Stimulated activated memory B cell treated with anti-CD40 and anti-IgM and Interleukin-4, amounts not matched to agents 10 μg/mL and 1 μg/mL and 100 μg/mL, for 72 hours (primary cell): Measurements from ENCODE around the gene PEBP1.
A peak's percentile ranks its signal among the peaks of the same experiment; 100 is the strongest.

Experiments used
- ATAC-seq: fragments of 150-1000 bp; cut with Tn5 transposase; 2 replicates; pipeline ENCODE4 v1.10.0; 2021
- H3K27ac Mint-ChIP-seq: one replicate; pipeline ENCODE4 v1.8.0; 2022; ENCODE audit warnings: mild to moderate bottlenecking, mixed read lengths
- H3K27me3 Mint-ChIP-seq: one replicate; pipeline ENCODE4 v1.8.0; 2022; ENCODE audit warnings: mixed read lengths
- H3K36me3 Mint-ChIP-seq: one replicate; pipeline ENCODE4 v1.8.0; 2022; ENCODE audit warnings: mixed read lengths
- H3K4me1 Mint-ChIP-seq: one replicate; pipeline ENCODE4 v1.8.0; 2022; ENCODE audit warnings: mixed read lengths
- H3K4me3 Mint-ChIP-seq: one replicate; pipeline ENCODE4 v1.8.0; 2022; ENCODE audit warnings: mild to moderate bottlenecking, moderate library complexity, mixed read lengths
- H3K9me3 Mint-ChIP-seq: one replicate; pipeline ENCODE4 v1.8.0; 2022; ENCODE audit warnings: mixed read lengths

The PEBP1 gene

GRCh38 chr12:118151755-118152154 is 15.8 kb downstream of the PEBP1 start:
- Mint-ChIP-seq H3K27me3 (no peaks in the 10 kb centered on the region), H3K4me3 (no peak overlapping the region), H3K4me1 (no peaks in the 10 kb centered on the region), H3K36me3 (peaks cover 35% of the 10 kb centered on the region), H3K27ac (peak overlapping the region; percentile 23), H3K9me3 (no peaks in the 10 kb centered on the region)
- no peak for ATAC-seq

- Mint-ChIP-seq H3K4me1 (peaks cover 19% of the 10 kb centered on the region), H3K9me3 (no peaks in the 10 kb centered on the region), H3K27ac (no peak overlapping the region), H3K27me3 (no peaks in the 10 kb centered on the region), H3K4me3 (no peak overlapping the region), H3K36me3 (peaks cover 33% of the 10 kb centered on the region)
- no peak for ATAC-seq
Measured at GRCh38 chr12:118160536-118160935, 24.6 kb downstream of the PEBP1 start.

DNA sequence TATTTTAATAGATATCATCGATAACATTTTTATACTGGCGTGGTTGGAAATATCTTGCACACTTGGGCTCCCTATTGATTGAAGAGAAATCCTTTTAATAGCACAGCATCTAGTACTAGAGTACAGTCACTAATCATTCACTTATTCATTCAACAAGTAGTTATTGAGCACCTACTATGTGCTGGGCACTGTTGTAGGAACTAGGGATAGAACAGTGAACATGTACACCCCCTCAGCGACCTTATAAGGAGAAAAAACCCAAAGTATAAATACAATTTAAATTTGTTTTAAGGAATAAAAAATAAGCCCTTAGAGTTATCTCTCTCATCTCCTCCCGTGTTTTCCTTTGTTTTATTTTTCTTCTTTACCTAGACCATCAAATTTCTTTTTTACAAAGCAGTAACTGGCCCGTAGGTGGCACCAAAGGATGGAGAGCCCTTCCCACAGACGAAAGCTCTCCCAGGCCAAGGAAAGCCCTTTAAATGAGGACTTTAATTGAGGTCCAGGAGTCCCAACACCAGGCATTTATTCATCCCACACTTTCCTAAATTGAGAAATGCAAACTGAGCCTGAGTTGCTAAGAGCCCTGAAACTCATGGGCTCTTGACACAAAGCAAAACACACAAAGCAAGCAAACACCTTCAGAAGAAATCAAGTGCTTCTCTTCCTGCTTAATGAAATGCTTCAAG is 29.0 kb downstream of the PEBP1 start:
- Mint-ChIP-seq H3K27me3 (no peaks in the 10 kb centered on the region), H3K9me3 (peaks cover 6% of the 10 kb centered on the region), H3K4me3 (no peak overlapping the region), H3K27ac (peak overlapping the region; percentile 70), H3K4me1 (peaks cover 41% of the 10 kb centered on the region), H3K36me3 (peaks cover 62% of the 10 kb centered on the region)
- no peak for ATAC-seq

DNA sequence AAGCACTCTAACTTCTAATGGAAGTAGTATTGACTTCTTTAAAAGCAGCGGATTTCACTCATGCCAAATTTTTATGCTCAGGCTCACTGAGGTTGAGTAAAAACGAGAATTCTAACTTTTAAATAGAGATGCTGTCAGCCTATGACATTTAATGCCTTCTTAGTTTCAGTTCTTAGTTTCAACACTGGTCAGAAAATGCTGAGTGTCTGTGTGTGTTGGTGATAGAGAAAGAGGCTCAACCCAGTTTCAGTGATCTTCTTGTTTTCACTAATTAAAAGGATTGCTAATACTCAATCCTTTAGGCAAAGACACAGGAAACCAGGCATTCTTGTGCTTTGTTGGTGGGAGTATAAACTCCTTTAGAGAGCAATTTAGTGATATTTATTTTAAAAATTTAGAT is 31.0 kb downstream of the PEBP1 start:
- Mint-ChIP-seq H3K9me3 (peaks cover 6% of the 10 kb centered on the region), H3K4me1 (peaks cover 44% of the 10 kb centered on the region), H3K4me3 (peak overlapping the region; percentile 56), H3K27me3 (no peaks in the 10 kb centered on the region), H3K36me3 (peaks cover 72% of the 10 kb centered on the region), H3K27ac (peak overlapping the region; percentile 69)
- ATAC-seq, result peak; percentile 97

GRCh38 chr12:118175823-118176447 is 40.0 kb downstream of the PEBP1 start:
- ATAC-seq, result peak; percentile 85
- Mint-ChIP-seq H3K9me3 (no peaks in the 10 kb centered on the region), H3K27ac (peak overlapping the region; percentile 6), H3K4me3 (no peak overlapping the region), H3K4me1 (peaks cover 8% of the 10 kb centered on the region), H3K27me3 (no peaks in the 10 kb centered on the region), H3K36me3 (peaks cover 55% of the 10 kb centered on the region)

- peaks cover 25% of the 10 kb centered on the region for H3K36me3 Mint-ChIP-seq
- no peaks in the 10 kb centered on the region for H3K27me3 Mint-ChIP-seq
- H3K4me3 Mint-ChIP-seq, result no peak overlapping the region
- H3K9me3 Mint-ChIP-seq, result no peaks in the 10 kb centered on the region
- peak overlapping the region; percentile 67 for H3K27ac Mint-ChIP-seq
- no peak for ATAC-seq
- peaks cover 37% of the 10 kb centered on the region for H3K4me1 Mint-ChIP-seq
Measured at GRCh38 chr12:118183155-118183554, 47.2 kb downstream of the PEBP1 start.

- Mint-ChIP-seq H3K4me1 (peaks cover 37% of the 10 kb centered on the region), H3K27me3 (no peaks in the 10 kb centered on the region), H3K9me3 (no peaks in the 10 kb centered on the region), H3K4me3 (no peak overlapping the region), H3K36me3 (peaks cover 22% of the 10 kb centered on the region), H3K27ac (peak overlapping the region; percentile 67)
- no peak for ATAC-seq
Measured at GRCh38 chr12:118183711-118184110, 47.8 kb downstream of the PEBP1 start.

DNA sequence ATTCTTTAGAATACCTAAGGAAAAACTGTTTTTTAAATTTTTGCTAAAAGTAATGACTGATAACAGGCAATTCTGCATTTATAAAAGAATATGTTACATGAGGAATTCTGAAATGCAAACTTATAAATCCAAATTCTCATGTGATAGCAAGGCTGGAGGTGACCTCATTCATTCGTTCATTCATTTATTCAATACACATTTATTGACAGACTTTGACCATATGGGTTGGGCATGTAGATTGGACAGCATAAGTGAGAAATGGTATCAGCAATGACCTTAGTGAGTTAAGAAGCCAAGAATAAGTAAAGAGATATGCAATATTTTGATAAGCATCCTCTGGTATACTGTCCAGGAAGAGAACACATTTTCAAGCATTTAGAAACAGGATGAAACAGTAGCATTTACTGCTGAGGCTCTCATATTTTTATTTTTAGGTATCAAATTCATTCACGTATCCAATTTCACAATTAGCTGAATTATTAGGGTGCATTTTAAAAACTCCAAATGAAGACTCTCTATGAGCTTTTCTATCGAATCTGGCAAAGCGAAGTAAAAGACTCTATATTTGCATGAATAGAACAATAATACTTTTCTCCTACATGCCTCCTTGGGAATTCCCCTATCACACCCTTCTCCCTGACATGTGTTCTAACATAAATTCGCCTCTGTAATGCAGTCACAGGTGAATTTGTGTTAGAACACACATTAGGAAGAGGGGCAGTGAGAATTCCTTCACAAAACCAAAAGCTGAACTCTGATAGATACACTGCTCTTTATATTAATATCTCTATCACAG is 49.9 kb downstream of the PEBP1 start:
- no peaks in the 10 kb centered on the region for H3K27me3 Mint-ChIP-seq
- no peak overlapping the region for H3K4me3 Mint-ChIP-seq
- no peaks in the 10 kb centered on the region for H3K9me3 Mint-ChIP-seq
- H3K36me3 Mint-ChIP-seq, result peaks cover 30% of the 10 kb centered on the region
- H3K4me1 Mint-ChIP-seq, result peaks cover 37% of the 10 kb centered on the region
- no peak for ATAC-seq
- peak overlapping the region; percentile 65 for H3K27ac Mint-ChIP-seq

GRCh38 chr12:118187751-118188435 is 52.0 kb downstream of the PEBP1 start:
- Mint-ChIP-seq H3K27ac (peak overlapping the region; percentile 47), H3K4me1 (peaks cover 26% of the 10 kb centered on the region), H3K36me3 (peaks cover 23% of the 10 kb centered on the region), H3K27me3 (no peaks in the 10 kb centered on the region), H3K9me3 (no peaks in the 10 kb centered on the region), H3K4me3 (no peak overlapping the region)
- no peak for ATAC-seq

DNA sequence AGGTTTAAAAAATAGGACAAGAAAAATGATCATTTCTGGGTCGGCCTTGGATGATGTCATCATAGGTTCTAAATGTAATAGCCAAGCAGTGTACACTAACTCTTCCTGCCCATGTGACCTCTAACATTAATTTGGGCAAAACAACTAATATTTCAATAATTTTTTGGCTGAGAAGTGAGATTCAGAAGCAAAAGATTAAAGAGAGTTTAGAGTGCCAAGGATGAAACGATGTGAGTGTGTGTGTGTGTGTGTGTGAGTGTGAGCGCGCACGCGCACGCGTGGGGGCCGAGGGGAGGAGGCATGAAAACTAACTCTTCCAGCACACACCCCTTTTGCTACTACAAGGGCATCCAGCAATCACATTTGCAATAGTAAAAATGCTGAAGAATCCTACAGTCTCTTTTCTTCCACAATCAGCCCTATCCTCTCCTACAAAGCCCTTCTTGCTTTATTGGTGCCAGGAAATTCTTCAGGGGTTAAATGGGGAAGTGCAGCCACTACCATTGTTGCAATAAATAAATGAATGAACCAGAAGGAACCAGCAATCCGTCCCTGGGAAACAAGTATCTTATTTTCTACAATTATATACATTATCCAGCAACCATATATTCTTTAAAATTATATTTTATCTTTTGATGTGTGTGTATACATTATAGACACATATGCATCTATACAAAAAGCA is 52.9 kb downstream of the PEBP1 start:
- Mint-ChIP-seq H3K4me3 (no peak overlapping the region), H3K9me3 (no peaks in the 10 kb centered on the region), H3K27me3 (no peaks in the 10 kb centered on the region), H3K27ac (no peak overlapping the region), H3K36me3 (peaks cover 27% of the 10 kb centered on the region), H3K4me1 (peaks cover 22% of the 10 kb centered on the region)
- ATAC-seq, result no peak

DNA sequence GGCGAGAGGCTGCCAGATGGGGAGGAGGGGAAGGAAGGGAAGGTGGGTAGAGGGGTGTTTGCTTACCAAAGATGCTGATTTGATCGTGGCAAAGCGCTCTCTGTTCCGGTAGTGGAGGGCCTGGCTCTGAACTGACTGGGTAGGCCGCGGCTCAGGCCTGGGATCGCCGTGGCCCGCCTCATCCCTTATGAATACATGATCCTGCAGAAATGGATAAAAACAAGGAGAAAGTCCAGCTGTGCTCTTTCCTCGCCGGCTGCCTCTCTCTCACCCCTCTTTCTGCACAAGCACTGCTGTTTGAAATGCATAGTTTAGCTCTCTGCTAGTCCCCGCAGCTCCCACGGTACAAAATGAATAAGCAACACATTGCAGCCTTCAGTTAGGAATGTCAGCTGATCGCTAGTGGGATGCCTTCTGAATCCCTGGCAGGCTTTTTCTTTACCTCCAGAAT is 53.8 kb downstream of the PEBP1 start:
- Mint-ChIP-seq H3K9me3 (no peaks in the 10 kb centered on the region), H3K27ac (peak overlapping the region; percentile 19), H3K27me3 (no peaks in the 10 kb centered on the region), H3K36me3 (peaks cover 34% of the 10 kb centered on the region), H3K4me1 (peaks cover 22% of the 10 kb centered on the region), H3K4me3 (no peak overlapping the region)
- ATAC-seq, result no peak

- peaks cover 22% of the 10 kb centered on the region for H3K4me1 Mint-ChIP-seq
- no peaks in the 10 kb centered on the region for H3K27me3 Mint-ChIP-seq
- no peak overlapping the region for H3K4me3 Mint-ChIP-seq
- peak overlapping the region; percentile 19 for H3K27ac Mint-ChIP-seq
- ATAC-seq, result no peak
- no peaks in the 10 kb centered on the region for H3K9me3 Mint-ChIP-seq
- peaks cover 35% of the 10 kb centered on the region for H3K36me3 Mint-ChIP-seq
Measured at GRCh38 chr12:118190266-118190665, 54.3 kb downstream of the PEBP1 start.

- Mint-ChIP-seq H3K4me3 (no peak overlapping the region), H3K36me3 (peaks cover 42% of the 10 kb centered on the region), H3K27ac (no peak overlapping the region), H3K9me3 (no peaks in the 10 kb centered on the region), H3K27me3 (no peaks in the 10 kb centered on the region), H3K4me1 (no peaks in the 10 kb centered on the region)
- ATAC-seq, result no peak
Measured at GRCh38 chr12:118193477-118193876, 57.6 kb downstream of the PEBP1 start.

GRCh38 chr12:118193958-118194357 is 58.0 kb downstream of the PEBP1 start:
- no peaks in the 10 kb centered on the region for H3K9me3 Mint-ChIP-seq
- ATAC-seq, result no peak
- H3K27ac Mint-ChIP-seq, result no peak overlapping the region
- H3K4me1 Mint-ChIP-seq, result no peaks in the 10 kb centered on the region
- H3K27me3 Mint-ChIP-seq, result no peaks in the 10 kb centered on the region
- H3K4me3 Mint-ChIP-seq, result no peak overlapping the region
- peaks cover 46% of the 10 kb centered on the region for H3K36me3 Mint-ChIP-seq
